AG10803 (cell line): ENCODE data around the gene DPYSL5.
A peak's percentile ranks its signal among the peaks of the same experiment; 100 is the strongest.

ENCODE experiments used
- DNase-seq: peaks from one replicate; pipeline ENCODE4 v3.0.0; 2010; ENCODE audit warnings: low read depth
- H3K4me3 ChIP-seq: 2 replicates; pipeline ENCODE4 v1.5.1; 2011; ENCODE audit warnings: mild to moderate bottlenecking, low read length, control low read depth
- TF ChIP-seq, protein P1 (sequence below): conservative IDR thresholded peaks from 2 replicates; pipeline ENCODE4 v1.5.1; 2011; ENCODE audit warnings: mild to moderate bottlenecking, low read length, control low read depth, inconsistent platforms

Gene DPYSL5

DNA sequence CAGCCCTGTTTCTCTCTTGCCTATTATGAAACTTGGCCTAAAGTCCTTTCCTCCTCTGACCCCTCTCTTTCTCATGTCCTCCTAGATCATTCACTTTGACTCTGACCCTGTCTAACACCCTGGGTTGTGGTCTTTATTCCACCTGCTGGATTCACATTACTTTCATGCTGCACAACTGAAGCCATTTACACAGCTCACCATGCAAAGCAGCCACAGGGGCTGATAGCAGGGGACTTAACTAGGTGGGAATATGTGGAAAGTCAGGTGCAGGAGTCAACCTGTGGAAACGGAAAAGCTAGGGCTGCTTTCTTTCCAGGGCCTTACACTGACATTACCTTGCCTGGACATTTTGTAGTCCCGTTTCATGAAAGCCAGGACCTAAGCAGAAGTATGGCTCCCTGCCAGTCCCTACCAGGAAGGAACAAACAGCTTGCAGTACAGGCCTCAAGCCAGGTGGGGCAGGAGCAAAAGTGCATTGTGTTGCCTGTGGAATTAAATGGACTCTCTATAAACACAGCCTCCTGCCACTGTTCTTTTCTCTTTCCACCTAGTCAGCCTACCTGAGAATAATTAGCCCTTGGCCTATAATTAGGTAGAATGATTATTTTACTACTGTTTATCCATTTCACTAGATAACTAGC, 134.3 kb downstream of the DPYSL5 start:
- TF ChIP-seq, protein P1, sequence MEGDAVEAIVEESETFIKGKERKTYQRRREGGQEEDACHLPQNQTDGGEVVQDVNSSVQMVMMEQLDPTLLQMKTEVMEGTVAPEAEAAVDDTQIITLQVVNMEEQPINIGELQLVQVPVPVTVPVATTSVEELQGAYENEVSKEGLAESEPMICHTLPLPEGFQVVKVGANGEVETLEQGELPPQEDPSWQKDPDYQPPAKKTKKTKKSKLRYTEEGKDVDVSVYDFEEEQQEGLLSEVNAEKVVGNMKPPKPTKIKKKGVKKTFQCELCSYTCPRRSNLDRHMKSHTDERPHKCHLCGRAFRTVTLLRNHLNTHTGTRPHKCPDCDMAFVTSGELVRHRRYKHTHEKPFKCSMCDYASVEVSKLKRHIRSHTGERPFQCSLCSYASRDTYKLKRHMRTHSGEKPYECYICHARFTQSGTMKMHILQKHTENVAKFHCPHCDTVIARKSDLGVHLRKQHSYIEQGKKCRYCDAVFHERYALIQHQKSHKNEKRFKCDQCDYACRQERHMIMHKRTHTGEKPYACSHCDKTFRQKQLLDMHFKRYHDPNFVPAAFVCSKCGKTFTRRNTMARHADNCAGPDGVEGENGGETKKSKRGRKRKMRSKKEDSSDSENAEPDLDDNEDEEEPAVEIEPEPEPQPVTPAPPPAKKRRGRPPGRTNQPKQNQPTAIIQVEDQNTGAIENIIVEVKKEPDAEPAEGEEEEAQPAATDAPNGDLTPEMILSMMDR: 0 out of 2 replicates have a peak, but pooled peaks have one; percentile 14
- DNase-seq: no peak
- no peak overlapping the region for H3K4me3 ChIP-seq

DNA sequence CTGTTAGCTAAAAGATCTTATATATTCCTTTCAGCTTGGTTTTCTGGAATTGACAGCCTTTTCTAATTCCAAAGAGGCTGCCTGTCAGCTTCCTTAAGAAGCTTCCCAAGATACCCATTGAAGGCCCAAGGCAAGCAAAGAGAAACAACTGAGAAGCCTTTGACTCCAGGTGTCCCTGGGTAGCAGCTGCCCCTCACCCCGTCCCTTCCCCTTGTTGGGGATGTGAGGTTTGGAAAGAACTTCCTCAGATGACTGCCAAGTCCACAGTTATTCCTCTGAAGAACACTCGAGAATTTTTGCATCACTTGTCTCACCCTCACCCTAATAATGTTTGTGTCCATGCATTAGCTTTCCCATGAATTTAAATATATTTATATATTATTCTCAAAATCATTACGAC, 135.8 kb downstream of the DPYSL5 start:
- DNase-seq: no peak

DNA sequence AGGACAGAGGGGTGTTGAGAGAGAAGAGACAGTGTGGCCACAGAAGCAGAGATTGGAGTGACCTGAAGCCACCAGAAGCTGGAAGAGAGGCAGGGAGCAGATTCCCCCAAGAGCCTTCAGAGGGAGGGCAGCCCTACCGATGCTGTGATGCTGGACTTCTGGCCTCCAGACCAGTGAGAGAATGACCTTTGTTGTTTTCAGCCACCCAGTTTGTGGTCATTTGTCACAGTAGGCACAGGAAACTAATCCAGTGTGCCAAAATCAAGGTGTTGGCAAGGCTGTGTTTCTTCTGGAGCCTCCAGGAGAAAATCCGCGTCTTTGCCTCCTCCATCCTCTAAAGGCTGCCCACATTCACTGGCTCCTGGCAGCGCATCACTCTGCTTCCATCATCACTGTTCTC, 137.9 kb downstream of the DPYSL5 start:
- no peak overlapping the region for H3K4me3 ChIP-seq
- TF ChIP-seq, protein P1: no peak
- no peak for DNase-seq

More for the DNA sequence above, 135.8 kb downstream of the DPYSL5 start:
- TF ChIP-seq, protein P1: no peak
- H3K4me3 ChIP-seq: no peak overlapping the region

DNA sequence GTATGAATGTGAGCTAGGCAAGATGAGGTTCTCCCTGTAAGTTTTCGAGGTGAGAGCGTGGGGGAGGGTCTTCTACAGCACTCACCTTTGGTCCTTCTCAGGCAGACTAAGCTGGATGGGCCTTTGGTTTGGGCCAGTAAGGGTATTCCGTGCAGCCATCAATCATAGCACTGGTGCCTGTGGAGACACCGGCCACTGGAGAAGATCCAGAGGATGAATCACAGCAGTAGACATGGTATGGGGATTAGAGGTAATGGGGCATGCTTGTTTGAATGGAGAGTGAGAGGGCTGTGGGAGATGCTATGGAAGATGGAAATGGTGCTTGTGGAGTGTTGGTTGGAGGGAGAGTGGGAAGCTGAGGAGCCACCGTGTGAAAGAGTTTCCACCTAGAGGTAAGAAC, 138.6 kb downstream of the DPYSL5 start:
- TF ChIP-seq, protein P1: no peak
- no peak overlapping the region for H3K4me3 ChIP-seq
- no peak for DNase-seq

DNA sequence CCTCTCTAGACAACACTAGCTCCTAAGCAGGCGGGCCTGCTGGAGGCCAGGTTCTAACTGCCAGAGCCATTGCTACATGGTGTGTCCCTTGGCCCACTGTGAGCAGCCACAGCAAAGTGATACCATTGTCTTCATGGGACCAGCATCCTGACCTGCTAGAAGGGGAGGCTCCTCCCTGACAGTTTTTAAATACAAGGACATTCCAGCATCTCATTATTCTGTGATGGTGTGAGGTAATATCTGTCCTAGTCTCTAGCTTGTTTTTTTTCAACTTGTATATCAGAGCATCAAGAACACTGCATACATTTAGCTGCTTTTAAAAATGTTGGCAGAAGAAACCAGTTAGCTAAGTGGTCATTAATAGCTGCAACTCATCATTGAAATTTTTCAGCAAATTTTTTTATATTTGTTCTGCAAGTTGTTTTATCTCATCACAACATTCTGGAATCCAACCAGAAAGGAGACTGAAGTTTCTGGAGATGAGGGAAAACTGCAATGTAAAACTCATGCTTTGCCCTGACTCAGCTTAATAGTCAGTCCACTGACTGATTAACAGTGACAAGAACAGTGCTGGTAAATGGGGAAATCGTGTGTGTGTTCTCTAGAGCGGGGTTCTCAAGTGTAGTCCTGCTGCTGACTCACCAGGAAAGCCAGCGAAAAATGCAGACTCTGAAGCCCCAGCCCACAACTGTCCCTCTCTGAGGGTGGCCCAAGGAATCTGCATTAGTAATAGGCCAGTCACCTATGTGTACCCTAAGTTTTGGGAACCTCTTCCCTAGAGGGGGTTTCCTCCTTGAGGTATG, 140.3 kb downstream of the DPYSL5 start:
- peak; percentile 67 for DNase-seq
- TF ChIP-seq, protein P1: no peak
- H3K4me3 ChIP-seq: no peak overlapping the region

DNA sequence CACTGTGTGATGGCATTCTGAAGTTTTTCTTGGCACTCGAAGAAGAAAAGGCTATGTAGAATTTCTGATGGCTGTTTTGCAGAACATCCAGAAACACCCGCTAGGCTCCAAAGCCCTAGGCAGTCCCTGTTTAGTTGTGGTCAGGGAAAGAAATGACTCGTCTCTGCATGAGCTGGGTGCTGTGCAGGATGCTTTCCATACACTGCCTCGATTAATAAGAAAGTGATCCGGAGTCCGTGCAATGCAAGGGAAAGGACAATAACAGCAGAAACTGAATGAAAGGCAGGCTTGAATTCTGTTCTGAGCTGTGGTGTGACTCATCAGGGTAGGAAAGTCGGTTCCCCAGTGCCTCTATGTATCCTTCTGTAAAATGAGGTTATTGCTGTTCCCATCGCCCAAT, 141.2 kb downstream of the DPYSL5 start:
- no peak overlapping the region for H3K4me3 ChIP-seq
- TF ChIP-seq, protein P1: no peak
- no peak for DNase-seq

DNA sequence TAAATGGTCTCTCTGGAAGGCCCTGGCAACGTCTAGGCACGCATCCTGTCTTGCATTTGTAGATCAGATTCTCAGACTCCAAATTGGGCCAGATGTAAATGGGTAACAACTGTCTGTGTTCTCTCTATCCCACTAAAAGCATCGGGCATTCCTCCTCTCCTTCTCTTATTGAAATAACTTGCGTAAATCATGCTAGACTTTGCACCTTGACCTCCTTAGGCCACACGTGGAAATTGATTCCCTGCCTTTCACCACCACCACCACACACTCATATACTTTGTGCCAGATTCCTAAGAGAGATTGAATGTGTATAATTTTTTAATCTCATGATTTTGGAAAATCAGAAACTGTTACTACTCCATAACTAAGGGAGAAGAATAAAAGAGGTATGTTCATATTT, 143.8 kb downstream of the DPYSL5 start:
- no peak overlapping the region for H3K4me3 ChIP-seq
- no peak for DNase-seq
- TF ChIP-seq, protein P1: no peak
